PC-3 (cell line): Measurements from ENCODE around the gene IGDCC3. TPM values are rescaled to one million over a fixed set of nuclear protein-coding genes. Genes with fewer than 3 reads are reported as not detected.

Experiments used
- ATAC-seq: fragments of 200-7000 bp; cut with Tn5 transposase; 2 replicates; pipeline ENCODE4 v1.9.1; 2020; ENCODE audit warnings: mild to moderate bottlenecking, moderate library complexity
- BruUV-seq: library from RNA; stranded (reverse); fragments of 400-500 nt; replicated peaks from 2 replicates; lab custom pipeline; 2021; lab: Mats Ljungman, UMichigan
- CTCF ChIA-PET: fragments of 300-600 bp; sonication (Branson Sonifier 250); formaldehyde crosslinking; loops from one replicate; lab custom pipeline; 2022; ENCODE audit warnings: antibody characterized with exemption; lab: Charles Lee
- POLR2A ChIA-PET: fragments of 300-600 bp; sonication (Branson Sonifier 250); formaldehyde crosslinking; loops from one replicate; lab custom pipeline; 2022; ENCODE audit warnings: antibody characterized with exemption; ENCODE audit not compliant: unreplicated experiment; lab: Charles Lee
- DNase-seq: peaks from one replicate; pipeline ENCODE4 v3.0.0-alpha.2; 2015
- H2AFZ ChIP-seq: fragments of 300-600 bp; sonication (generic); 2 replicates; pipeline ENCODE4 v1.6.0; 2016; ENCODE audit warnings: antibody characterized with exemption, low read length
- H3F3A ChIP-seq: fragments of 300-600 bp; sonication (generic); one replicate; pipeline ENCODE4 v1.6.0; 2017; ENCODE audit warnings: antibody characterized with exemption, low read length, control low read depth, mild to moderate bottlenecking; ENCODE audit not compliant: unreplicated experiment
- H3K27ac ChIP-seq: fragments of 300-600 bp; sonication (generic); 2 replicates; pipeline ENCODE4 v1.5.1; 2016; ENCODE audit warnings: mild to moderate bottlenecking, low read length
- H3K27me3 ChIP-seq: fragments of 300-600 bp; sonication (generic); 2 replicates; pipeline ENCODE4 v1.6.1; 2016; ENCODE audit warnings: low read length, mixed read lengths
- H3K36me3 ChIP-seq: fragments of 300-600 bp; sonication (generic); 2 replicates; pipeline ENCODE4 v1.6.1; 2016; ENCODE audit warnings: low read depth, mixed run types, low read length, mixed read lengths
- H3K4me1 ChIP-seq: fragments of 300-600 bp; sonication (generic); 2 replicates; pipeline ENCODE4 v1.5.1; 2016; ENCODE audit warnings: low read length; ENCODE audit not compliant: insufficient read depth
- H3K4me2 ChIP-seq: fragments of 300-600 bp; sonication (generic); 2 replicates; pipeline ENCODE4 v1.6.0; 2016; ENCODE audit warnings: low read length
- H3K4me3 ChIP-seq: fragments of 300-600 bp; sonication (generic); 2 replicates; pipeline ENCODE4 v1.5.1; 2016; ENCODE audit warnings: mild to moderate bottlenecking, low read length, mixed read lengths
- H3K79me2 ChIP-seq: fragments of 300-600 bp; sonication (generic); 2 replicates; pipeline ENCODE4 v1.6.1; 2017; ENCODE audit warnings: low read length, mixed read lengths
- H3K9ac ChIP-seq: fragments of 300-600 bp; sonication (generic); 2 replicates; pipeline ENCODE4 v1.6.0; 2016; ENCODE audit warnings: mild to moderate bottlenecking, low read length
- H3K9me2 ChIP-seq: fragments of 300-600 bp; sonication (generic); replicated peaks from 2 replicates; pipeline ENCODE4 v1.6.1; 2016; ENCODE audit warnings: mixed run types, low read length, mixed read lengths
- H3K9me3 ChIP-seq: fragments of 300-600 bp; sonication (generic); 2 replicates; pipeline ENCODE4 v1.6.1; 2016; ENCODE audit warnings: low read length, mixed read lengths
- H4K20me1 ChIP-seq: fragments of 300-600 bp; sonication (generic); 2 replicates; pipeline ENCODE4 v1.6.1; 2016; ENCODE audit warnings: low read length, mixed read lengths
- EZH2 ChIP-seq: fragments of 300-600 bp; sonication (generic); IDR thresholded peaks from one replicate; pipeline ENCODE4 v1.6.1; 2017; ENCODE audit warnings: antibody characterized with exemption, mild to moderate bottlenecking, low read length; ENCODE audit not compliant: unreplicated experiment
- EZH2phosphoT487 ChIP-seq: fragments of 300-600 bp; sonication (generic); IDR thresholded peaks from 2 replicates; pipeline ENCODE4 v1.6.1; 2018; ENCODE audit warnings: mild to moderate bottlenecking, antibody characterized with exemption, low read length, borderline replicate concordance
- intact Hi-C: fragments of 100-400 bp; cut with micrococcal nuclease; formaldehyde crosslinking; loops from 2 replicates; pipeline ENCODE4 v1.9.0; 2023
- total RNA-seq: library from RNA; depleted of rRNA; stranded (reverse); fragments of >200 nt; gene quantifications from 2 replicates; pipeline ENCODE4 v1.2.3, GENCODE V29; 2014
- TF ChIP-seq, protein P1 (sequence below): fragments of 300-600 bp; sonication (generic); conservative IDR thresholded peaks from 2 replicates; pipeline ENCODE4 v1.5.1; 2017; ENCODE audit warnings: antibody characterized with exemption, low read depth, mild to moderate bottlenecking, low read length

IGDCC3 gene
- total RNA-seq, 1 experiment from 2014 or later, result not detected

DNA sequence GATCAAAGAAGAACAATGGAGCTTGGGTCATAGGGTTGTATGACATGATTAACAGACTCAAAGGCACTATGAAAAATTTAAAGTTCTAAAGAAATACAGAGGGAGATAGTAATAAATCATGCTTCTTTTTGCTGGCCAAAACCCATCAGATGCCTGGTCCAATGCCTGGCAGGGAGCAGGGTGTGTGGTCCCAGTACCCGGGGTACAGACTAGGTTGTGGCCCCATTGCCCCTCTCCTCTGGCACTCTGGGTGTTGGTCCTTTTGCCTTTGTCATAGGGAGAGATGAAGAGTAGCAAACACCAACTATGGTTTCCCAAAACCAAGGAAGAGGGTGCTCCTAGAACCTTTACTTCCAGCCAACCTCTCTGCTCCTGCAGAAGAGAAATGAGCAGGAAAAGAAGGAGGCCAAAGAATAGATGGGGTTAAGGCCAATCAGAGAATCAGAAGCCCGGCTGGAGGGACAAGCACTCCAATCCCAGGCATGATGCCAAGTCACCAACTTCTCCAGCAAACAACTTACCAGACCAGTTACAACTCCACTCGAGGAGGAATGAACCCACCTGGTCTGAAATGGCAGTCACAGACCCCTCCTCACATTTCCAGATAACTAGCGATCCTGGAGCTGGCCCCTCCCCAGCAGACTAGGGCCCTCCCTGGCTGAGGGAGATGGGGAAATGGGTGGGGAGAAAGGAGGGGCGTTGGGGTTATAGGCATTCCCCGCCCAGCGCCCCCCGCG, 1.8 kb downstream of the IGDCC3 start:
- H3K27ac ChIP-seq, result no peak overlapping the region
- intact Hi-C loops, result no loop called here
- no peaks in the 10 kb centered on the region for H4K20me1 ChIP-seq
- no peak overlapping the region for H2AFZ ChIP-seq
- no TSS peak for BruUV-seq
- H3K9me3 ChIP-seq, result no peaks in the 10 kb centered on the region
- no peaks in the 10 kb centered on the region for H3K4me1 ChIP-seq
- no peaks in the 10 kb centered on the region for H3K36me3 ChIP-seq
- no peaks in the 10 kb centered on the region for H3F3A ChIP-seq
- no peak for ATAC-seq
- H3K9ac ChIP-seq, result no peak overlapping the region
- no peak for TF ChIP-seq EZH2
- no peak overlapping the region for H3K4me3 ChIP-seq
- DNase-seq, result no peak
- ChIA-PET CTCF (no interaction called here), POLR2A (no interaction called here)
- no peak overlapping the region for H3K4me2 ChIP-seq
- H3K9me2 ChIP-seq, result no peaks in the 10 kb centered on the region
- H3K79me2 ChIP-seq, result no peaks in the 10 kb centered on the region
- peaks cover 34% of the 10 kb centered on the region for H3K27me3 ChIP-seq

DNA sequence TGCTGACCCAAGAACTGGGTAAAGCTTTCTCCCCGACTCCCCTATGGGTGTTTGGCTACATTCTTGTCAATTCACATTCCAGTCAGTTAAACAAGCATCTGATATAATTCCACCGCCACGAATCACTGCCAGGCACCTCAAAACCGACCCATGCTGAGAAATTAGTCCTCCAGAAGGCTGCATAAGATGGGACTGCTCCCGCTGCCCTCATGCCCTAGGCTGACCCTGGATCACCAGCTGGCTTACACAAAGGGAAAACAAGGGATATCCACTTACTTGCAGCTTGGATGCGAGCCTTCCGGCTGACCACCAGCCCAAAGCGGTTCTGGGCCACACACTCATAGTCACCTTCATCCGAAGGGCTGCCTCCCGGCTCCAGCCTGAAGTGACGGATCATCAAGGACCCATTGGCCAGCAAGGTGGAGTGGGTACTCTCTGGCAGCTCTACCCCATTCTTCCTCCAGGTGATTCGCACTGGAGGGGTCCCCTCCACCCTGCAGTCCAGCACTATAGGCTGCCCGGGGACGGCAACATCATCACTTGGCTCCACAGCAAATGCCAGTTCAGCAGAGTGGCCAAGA, 2.9 kb downstream of the IGDCC3 start:
- ATAC-seq (no peak), DNase-seq (no peak)
- Histone ChIP-seq H3K4me1 (no peaks in the 10 kb centered on the region), H4K20me1 (no peaks in the 10 kb centered on the region), H3K9me2 (no peaks in the 10 kb centered on the region), H3K36me3 (no peaks in the 10 kb centered on the region), H3K79me2 (no peaks in the 10 kb centered on the region), H3K4me2 (no peak overlapping the region), H3K9ac (no peak overlapping the region), H2AFZ (no peak overlapping the region), H3K9me3 (no peaks in the 10 kb centered on the region), H3K4me3 (no peak overlapping the region), H3K27ac (no peak overlapping the region), H3K27me3 (peaks cover 34% of the 10 kb centered on the region), H3F3A (no peaks in the 10 kb centered on the region)
- intact Hi-C loops, result no loop called here
- no peak for TF ChIP-seq EZH2phosphoT487
- TF ChIP-seq, protein P1, sequence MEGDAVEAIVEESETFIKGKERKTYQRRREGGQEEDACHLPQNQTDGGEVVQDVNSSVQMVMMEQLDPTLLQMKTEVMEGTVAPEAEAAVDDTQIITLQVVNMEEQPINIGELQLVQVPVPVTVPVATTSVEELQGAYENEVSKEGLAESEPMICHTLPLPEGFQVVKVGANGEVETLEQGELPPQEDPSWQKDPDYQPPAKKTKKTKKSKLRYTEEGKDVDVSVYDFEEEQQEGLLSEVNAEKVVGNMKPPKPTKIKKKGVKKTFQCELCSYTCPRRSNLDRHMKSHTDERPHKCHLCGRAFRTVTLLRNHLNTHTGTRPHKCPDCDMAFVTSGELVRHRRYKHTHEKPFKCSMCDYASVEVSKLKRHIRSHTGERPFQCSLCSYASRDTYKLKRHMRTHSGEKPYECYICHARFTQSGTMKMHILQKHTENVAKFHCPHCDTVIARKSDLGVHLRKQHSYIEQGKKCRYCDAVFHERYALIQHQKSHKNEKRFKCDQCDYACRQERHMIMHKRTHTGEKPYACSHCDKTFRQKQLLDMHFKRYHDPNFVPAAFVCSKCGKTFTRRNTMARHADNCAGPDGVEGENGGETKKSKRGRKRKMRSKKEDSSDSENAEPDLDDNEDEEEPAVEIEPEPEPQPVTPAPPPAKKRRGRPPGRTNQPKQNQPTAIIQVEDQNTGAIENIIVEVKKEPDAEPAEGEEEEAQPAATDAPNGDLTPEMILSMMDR, result no peak
- CTCF ChIA-PET, result no interaction called here
- BruUV-seq, result no TSS peak
- POLR2A ChIA-PET, result no interaction called here

DNA sequence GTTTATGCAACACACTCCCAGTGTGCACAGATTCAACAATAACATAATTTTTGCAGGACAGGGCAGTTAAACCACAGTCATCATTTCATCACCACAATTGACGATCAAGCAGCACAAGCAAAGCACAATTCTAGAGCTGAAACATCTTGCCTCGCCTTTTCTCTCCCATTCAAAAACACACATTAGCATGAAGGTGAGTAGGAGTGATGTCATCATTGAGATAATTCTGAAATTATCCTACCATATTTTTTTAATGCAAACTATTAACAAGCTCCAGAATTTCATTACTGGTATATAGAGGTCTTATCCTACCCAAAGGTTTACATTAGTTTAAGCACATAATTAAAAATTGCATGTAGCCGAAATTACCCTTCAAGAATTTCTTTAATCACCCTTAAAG, 3.5 kb downstream of the IGDCC3 start:
- DNase-seq (no peak), ATAC-seq (no peak)
- Histone ChIP-seq H3K27me3 (peaks cover 34% of the 10 kb centered on the region), H3K4me2 (no peak overlapping the region), H3K79me2 (no peaks in the 10 kb centered on the region), H3K4me3 (no peak overlapping the region), H3K4me1 (no peaks in the 10 kb centered on the region), H4K20me1 (no peaks in the 10 kb centered on the region), H3K27ac (no peak overlapping the region), H3K9ac (no peak overlapping the region), H3K9me3 (no peaks in the 10 kb centered on the region), H3K9me2 (no peaks in the 10 kb centered on the region), H3K36me3 (no peaks in the 10 kb centered on the region), H2AFZ (no peak overlapping the region), H3F3A (no peaks in the 10 kb centered on the region)
- TF ChIP-seq EZH2 (no peak), EZH2phosphoT487 (no peak)
- TF ChIP-seq, protein P1, result no peak
- CTCF ChIA-PET, result no interaction called here
- BruUV-seq, result no TSS peak
- intact Hi-C loops, result no loop called here
- POLR2A ChIA-PET, result no interaction called here
